ENCODE results near the gene BANK1. TPM values are rescaled to one million over a fixed set of nuclear protein-coding genes. Genes with fewer than 3 reads are reported as not detected.

The BANK1 gene
- total RNA-seq (ENCODE audit: low replicate concordance): 1.7 and 2.5 TPM in 2 replicates
- long read RNA-seq, transcript BANK1-201 (17 exons, 3,372 nt): major isoform, 9 of 20 reads
- long read RNA-seq, partial matches to known transcripts: 9 of 20 reads
- long read RNA-seq, other reads (novel, unspliced or antisense): 1 of 20 reads

GRCh38 chr4:101790521-101791181 lies at the start of gene BANK1:
TSS of gene BANK1 (plus strand) at chr4:101790730. CDS start at chr4:101790881, 151 bp downstream.
- TF ChIP-seq CTCF (conservative IDR thresholded peaks at IDR 0.05): peak; percentile 64
- Mint-ChIP-seq H3K27ac (peak within 1 kb of the TSS; percentile 23), H3K9me3 (no peaks in the 10 kb centered on the region), H3K4me3 (peak within 1 kb of the TSS; percentile 82), H3K36me3 (peaks cover 3% of the 10 kb centered on the region), H3K27me3 (peaks cover 14% of the 10 kb centered on the region), H3K4me1 (ENCODE audit: unreplicated experiment) (peaks cover 15% of the 10 kb centered on the region)
- DNase-seq (ENCODE audit: extremely low spot score, unreplicated experiment): peak; percentile 72

- H3K9me3 Mint-ChIP-seq: no peaks in the 10 kb centered on the region
- H3K4me3 Mint-ChIP-seq: no peak overlapping the region
- no peak for DNase-seq (ENCODE audit: extremely low spot score, unreplicated experiment)
- H3K27ac Mint-ChIP-seq: no peak overlapping the region
- TF ChIP-seq CTCF (conservative IDR thresholded peaks at IDR 0.05): no peak
- no peaks in the 10 kb centered on the region for H3K4me1 Mint-ChIP-seq (ENCODE audit: unreplicated experiment)
- no peaks in the 10 kb centered on the region for H3K27me3 Mint-ChIP-seq
- H3K36me3 Mint-ChIP-seq: no peaks in the 10 kb centered on the region
Measured at GRCh38 chr4:101753721-101754120, 36.8 kb upstream of the BANK1 start.

GRCh38 chr4:101756181-101756580 lies 34.3 kb upstream of the BANK1 start:
- Mint-ChIP-seq H3K9me3 (no peaks in the 10 kb centered on the region), H3K27ac (no peak overlapping the region), H3K27me3 (no peaks in the 10 kb centered on the region), H3K36me3 (no peaks in the 10 kb centered on the region), H3K4me1 (ENCODE audit: unreplicated experiment) (no peaks in the 10 kb centered on the region), H3K4me3 (no peak overlapping the region)
- no peak for DNase-seq (ENCODE audit: extremely low spot score, unreplicated experiment)
- TF ChIP-seq CTCF (conservative IDR thresholded peaks at IDR 0.05): no peak

GRCh38 chr4:101761405-101761804 lies 29.1 kb upstream of the BANK1 start:
- H3K4me1 Mint-ChIP-seq (ENCODE audit: unreplicated experiment): peaks cover 12% of the 10 kb centered on the region
- no peak overlapping the region for H3K27ac Mint-ChIP-seq
- no peak overlapping the region for H3K4me3 Mint-ChIP-seq
- no peaks in the 10 kb centered on the region for H3K36me3 Mint-ChIP-seq
- no peak for TF ChIP-seq CTCF (conservative IDR thresholded peaks at IDR 0.05)
- H3K27me3 Mint-ChIP-seq: no peaks in the 10 kb centered on the region
- no peaks in the 10 kb centered on the region for H3K9me3 Mint-ChIP-seq
- no peak for DNase-seq (ENCODE audit: extremely low spot score, unreplicated experiment)

GRCh38 chr4:101762025-101762424 lies 28.5 kb upstream of the BANK1 start:
- peaks cover 2% of the 10 kb centered on the region for H3K9me3 Mint-ChIP-seq
- TF ChIP-seq CTCF (conservative IDR thresholded peaks at IDR 0.05): no peak

More at GRCh38 chr4:101762025-101762424, 28.5 kb upstream of the BANK1 start:
- H3K4me1 Mint-ChIP-seq (ENCODE audit: unreplicated experiment): peaks cover 12% of the 10 kb centered on the region
- H3K27ac Mint-ChIP-seq: peak overlapping the region; percentile 44
- DNase-seq (ENCODE audit: extremely low spot score, unreplicated experiment): no peak
- H3K27me3 Mint-ChIP-seq: no peaks in the 10 kb centered on the region
- no peak overlapping the region for H3K4me3 Mint-ChIP-seq
- no peaks in the 10 kb centered on the region for H3K36me3 Mint-ChIP-seq

Measured in type B pancreatic cell (in vitro differentiated cells).